ENCODE results near the gene C7orf33. TPM values are rescaled to one million over a fixed set of nuclear protein-coding genes. Genes with fewer than 3 reads are reported as not detected.
"Not testable (repeated sequence)": the region's sequence is repeated elsewhere in the genome, so short reads cannot be mapped to it uniquely, and the experiment has no call there.

Gene C7orf33
- total RNA-seq, 1 donor from 2014 or later = not detected

GRCh38 chr7:148580446-148580845 is 10.1 kb upstream of the C7orf33 start:
- no peak for DNase-seq (ENCODE audit: low read depth in 2 of 2)

- no peak for DNase-seq (ENCODE audit: low read depth in 2 of 2)
These were observed 8.9 kb upstream of the C7orf33 start for GRCh38 chr7:148581624-148582023.

GRCh38 chr7:148584154-148584827 is 6.3 kb upstream of the C7orf33 start:
- DNase-seq (ENCODE audit: low read depth in 2 of 2) = no peak

DNA sequence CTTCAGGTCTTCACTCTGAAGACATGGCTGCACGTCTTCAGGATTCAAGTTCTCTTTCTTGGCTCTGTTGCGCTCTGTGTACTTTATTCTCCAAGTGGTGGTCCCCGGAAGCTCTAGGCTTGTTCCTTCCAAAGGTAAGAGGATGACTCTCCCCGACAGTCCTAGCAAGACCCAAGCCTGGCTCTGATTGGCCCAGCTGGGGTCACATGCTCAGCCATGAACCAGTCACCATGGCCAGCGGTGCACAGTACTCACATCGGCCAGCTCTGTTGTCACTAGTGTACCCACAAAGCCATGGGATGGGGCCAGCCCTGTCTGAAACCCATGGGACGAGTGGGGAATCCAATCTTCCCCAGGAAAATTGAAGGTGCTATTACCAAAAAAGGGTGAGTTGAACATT is 5.2 kb upstream of the C7orf33 start:
- DNase-seq (ENCODE audit: low read depth in 2 of 2) = no peak

GRCh38 chr7:148587076-148587475 is 3.5 kb upstream of the C7orf33 start:
- DNase-seq (ENCODE audit: low read depth in 2 of 2) = no peak

- no peak for DNase-seq (ENCODE audit: low read depth in 2 of 2)
These were observed 2.4 kb upstream of the C7orf33 start for GRCh38 chr7:148588168-148588567.

GRCh38 chr7:148588670-148589131 is 1.9 kb upstream of the C7orf33 start:
- DNase-seq (ENCODE audit: low read depth in 2 of 2) = no peak

DNA sequence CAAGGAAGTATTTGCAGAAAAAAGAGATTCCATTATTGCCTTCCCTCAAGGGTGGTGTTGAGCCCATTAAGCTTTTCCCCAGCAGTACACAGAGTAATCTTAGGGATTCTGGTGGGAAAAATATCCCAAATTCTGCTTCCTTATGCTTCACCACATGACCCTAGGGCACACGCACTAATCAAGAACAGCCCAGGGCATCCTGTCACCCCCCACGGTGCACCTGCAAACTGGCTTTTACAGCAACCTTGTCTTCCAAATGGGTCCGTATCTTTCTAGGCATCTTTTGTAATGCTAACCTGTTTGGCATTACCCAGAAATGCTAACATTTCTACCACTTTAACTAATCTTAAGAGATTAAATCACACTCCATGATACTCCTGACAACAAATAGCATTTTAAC is 926 bp upstream of the C7orf33 start:
- no peak for DNase-seq (ENCODE audit: low read depth in 2 of 2)

GRCh38 chr7:148596354-148596753 is 5.8 kb downstream of the C7orf33 start:
- not testable (repeated sequence) for DNase-seq (ENCODE audit: low read depth in 2 of 2)

- no peak for DNase-seq (ENCODE audit: low read depth in 2 of 2)
These were observed 7.8 kb downstream of the C7orf33 start for GRCh38 chr7:148598351-148598750.

DNA sequence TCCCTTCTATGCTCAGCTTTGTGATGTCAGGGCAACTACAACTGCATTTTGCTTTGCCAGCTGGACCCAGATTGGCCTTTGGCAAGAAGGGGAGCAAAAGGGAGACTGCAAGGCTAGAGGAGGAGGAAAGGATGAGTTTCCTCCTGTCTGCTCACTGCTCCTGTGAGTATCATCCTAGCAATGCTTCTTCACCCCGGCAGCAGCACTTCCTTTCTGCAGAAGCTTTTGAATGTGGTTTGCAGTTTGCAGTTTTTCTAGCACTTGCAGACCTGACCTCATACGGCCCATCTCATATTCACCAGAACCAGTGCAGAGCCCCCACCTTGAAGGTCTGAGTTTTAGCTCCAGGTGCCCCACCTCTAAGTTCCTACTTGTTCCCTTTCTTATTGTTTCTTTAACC is 14.8 kb downstream of the C7orf33 start:
- DNase-seq (ENCODE audit: low read depth in 2 of 2) = no peak

DNA sequence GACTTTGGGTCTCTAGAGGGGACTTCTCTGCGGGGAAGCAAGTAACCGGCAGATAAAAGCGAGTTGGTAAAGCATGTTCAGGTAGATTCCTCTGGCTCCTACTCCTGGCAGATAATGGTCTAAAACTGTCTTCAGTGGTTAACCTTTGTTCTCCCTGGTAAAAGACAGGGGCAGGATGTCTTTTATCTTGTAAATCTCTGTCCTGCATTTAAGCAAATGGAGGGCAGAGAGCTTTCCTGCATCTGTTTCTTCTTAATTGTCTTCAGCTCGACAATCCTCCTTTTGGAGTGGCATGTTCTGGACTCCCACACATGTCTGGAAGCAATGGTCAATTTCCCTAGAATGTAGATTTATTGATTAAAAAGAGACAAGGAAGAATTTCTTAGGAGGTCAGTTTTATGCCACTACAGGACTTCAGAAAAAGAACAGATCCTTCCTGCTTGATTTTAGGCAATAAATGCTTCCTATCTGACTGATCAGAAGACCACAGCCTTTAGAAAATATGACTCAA is 16.6 kb downstream of the C7orf33 start:
- DNase-seq (ENCODE audit: low read depth in 2 of 2) = no peak

- DNase-seq (ENCODE audit: low read depth in 2 of 2) = no peak
These were observed 18.6 kb downstream of the C7orf33 start for GRCh38 chr7:148609045-148609725.

DNA sequence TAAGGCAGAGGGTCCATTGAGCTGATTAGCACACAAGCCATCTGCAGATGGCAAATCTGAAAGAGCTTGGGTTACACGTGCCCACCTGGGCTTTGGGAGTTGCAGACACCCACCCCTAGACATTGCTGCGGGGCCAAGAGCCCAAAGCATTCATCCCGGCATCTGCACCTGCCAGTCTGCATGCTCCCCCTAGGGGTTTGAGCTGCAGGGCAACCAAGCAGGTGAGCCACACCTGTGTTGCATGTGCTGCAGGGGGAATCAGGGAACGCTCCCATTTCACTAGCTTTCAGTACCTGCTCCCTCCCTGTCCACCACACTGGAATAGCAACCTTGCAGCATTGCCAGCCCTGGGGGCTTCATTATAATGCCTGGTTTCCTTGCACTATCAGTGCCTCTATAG is 21.1 kb downstream of the C7orf33 start:
- DNase-seq (ENCODE audit: low read depth in 2 of 2) = no peak

DNA sequence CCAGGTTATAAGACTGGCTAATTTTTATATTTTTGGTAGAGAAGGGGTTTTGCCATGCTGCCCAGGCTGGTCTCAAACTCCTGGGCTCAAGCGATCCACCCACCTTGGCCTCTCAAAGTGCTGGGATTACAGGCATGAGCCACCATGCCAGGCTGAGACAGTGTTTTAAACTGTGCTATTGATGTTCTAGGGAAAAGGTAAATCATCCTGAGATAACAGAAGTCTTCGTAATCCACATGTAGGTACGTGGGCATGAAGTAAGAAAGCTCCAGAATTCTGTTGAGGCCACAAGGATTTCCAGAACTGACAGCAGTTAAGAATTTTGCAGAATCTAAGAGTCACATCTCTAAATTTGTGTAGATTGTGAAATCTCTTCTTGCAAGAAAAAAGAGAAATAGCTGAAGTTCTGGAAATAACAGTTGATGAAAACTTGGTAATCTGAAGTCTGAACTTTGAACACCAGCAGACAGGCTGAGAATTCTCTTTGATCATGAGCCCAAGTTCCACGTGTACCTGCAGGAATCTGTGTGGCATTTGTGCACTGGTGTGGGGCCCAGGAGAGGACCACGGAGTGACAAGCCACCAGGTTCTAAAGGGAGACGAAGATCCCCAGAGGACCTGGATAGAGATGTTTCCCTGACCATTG is 24.6 kb downstream of the C7orf33 start:
- DNase-seq (ENCODE audit: low read depth in 2 of 2) = no peak

GRCh38 chr7:148620749-148621359 is 30.3 kb downstream of the C7orf33 start:
- DNase-seq (ENCODE audit: low read depth in 2 of 2) = peak; percentile 1 to 10

DNA sequence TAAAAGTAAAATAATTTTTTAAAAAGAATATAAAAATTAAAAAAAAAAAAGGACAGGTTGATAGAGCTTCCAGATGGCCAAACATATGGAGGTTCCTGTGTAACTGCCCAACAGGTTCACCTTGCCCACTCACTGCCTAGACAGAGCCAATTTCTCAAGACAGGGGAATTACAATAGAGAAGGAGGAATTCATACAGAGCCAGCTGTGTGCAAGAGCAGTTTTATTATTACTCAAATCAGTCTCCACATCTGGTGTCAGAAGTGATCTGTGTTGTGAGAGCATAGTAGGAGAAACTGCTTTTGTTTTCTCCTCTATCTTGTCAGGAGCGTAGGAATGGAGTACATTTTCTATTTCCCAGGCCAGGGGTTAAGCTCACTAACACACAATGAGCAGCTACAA is 31.0 kb downstream of the C7orf33 start:
- DNase-seq (ENCODE audit: low read depth in 2 of 2) = no peak

GRCh38 chr7:148622887-148623585 is 32.5 kb downstream of the C7orf33 start:
- no peak for DNase-seq (ENCODE audit: low read depth in 2 of 2)

GRCh38 chr7:148623586-148624282 is 33.2 kb downstream of the C7orf33 start:
- DNase-seq (ENCODE audit: low read depth in 2 of 2) = no peak

DNA sequence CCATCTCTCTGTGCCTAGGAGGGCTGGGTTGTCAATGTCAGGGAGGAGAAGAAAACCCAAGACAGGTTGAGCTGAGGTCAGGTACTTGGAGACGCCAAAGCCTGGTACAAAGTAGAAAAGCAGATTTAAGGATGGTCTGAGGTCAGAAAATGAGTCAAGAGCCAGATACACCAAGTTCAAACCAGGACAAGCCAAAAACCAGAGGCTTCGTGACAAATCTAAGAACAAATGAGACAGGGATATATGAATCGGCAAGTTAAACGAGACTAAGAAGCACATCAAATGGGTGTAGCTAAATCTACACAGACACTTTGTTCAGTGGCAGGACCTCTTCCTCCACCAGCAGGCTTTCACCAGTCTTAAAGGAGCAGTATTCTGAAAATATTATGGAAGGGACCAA is 34.2 kb downstream of the C7orf33 start:
- DNase-seq (ENCODE audit: low read depth in 2 of 2) = no peak

DNA sequence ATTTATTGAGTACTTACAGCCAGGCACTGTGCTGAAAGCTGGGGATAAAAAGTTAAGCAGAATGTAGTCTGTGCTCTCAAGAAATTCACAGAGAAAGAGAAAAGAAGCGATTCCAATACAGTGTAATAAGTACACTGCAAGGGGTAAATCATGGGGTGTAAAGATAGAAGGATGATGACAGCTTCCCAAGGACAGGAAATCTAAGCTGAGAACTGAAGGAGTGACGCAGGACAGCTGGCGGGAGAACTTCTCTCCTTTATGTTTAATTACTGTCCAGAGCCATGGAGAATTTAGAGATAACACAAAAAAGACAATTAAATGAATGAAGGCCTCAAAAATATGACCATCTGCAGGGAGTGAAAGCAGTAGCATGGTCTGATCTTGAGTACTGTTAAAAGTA is 34.8 kb downstream of the C7orf33 start:
- no peak for DNase-seq (ENCODE audit: low read depth in 2 of 2)
